GM23338 (cell line): ENCODE measurements around the gene CACNA2D1. TPM values are rescaled to one million over a fixed set of nuclear protein-coding genes. Genes with fewer than 3 reads are reported as not detected.

Source experiments
- ATAC-seq: fragments of 200-7000 bp; cut with Tn5 transposase; 3 replicates; pipeline ENCODE4 v1.9.1; 2020
- DNase-seq: peaks from one replicate; pipeline ENCODE4 v3.0.0-alpha.2; 2015; ENCODE audit warnings: low spot score
- H2AFZ ChIP-seq: fragments of 200-600 bp; sonication (generic); 2 replicates; pipeline ENCODE4 v1.8.0; 2016; ENCODE audit warnings: antibody characterized with exemption, mild to moderate bottlenecking, moderate library complexity
- H3F3A ChIP-seq: fragments of 200-600 bp; sonication (generic); replicated peaks from 2 replicates; pipeline ENCODE4 v1.8.0; 2017; ENCODE audit warnings: antibody characterized with exemption, mixed run types, low read depth
- H3K27ac ChIP-seq: fragments of 200-600 bp; sonication (generic); 2 replicates; pipeline ENCODE4 v1.6.1; 2016; ENCODE audit warnings: low read depth
- H3K27me3 ChIP-seq: fragments of 200-600 bp; sonication (generic); 2 replicates; pipeline ENCODE4 v1.8.0; 2016; ENCODE audit warnings: mild to moderate bottlenecking, mixed run types, moderate library complexity; ENCODE audit not compliant: insufficient read depth
- H3K36me3 ChIP-seq: fragments of 200-600 bp; sonication (generic); 2 replicates; pipeline ENCODE4 v1.8.0; 2016; ENCODE audit warnings: mild to moderate bottlenecking; ENCODE audit not compliant: insufficient read depth
- H3K4me1 ChIP-seq: fragments of 200-600 bp; sonication (generic); 2 replicates; pipeline ENCODE4 v1.8.0; 2016; ENCODE audit warnings: mild to moderate bottlenecking, moderate library complexity; ENCODE audit not compliant: insufficient read depth
- H3K4me2 ChIP-seq: fragments of 200-600 bp; sonication (generic); 2 replicates; pipeline ENCODE4 v1.7.1; 2017; ENCODE audit warnings: mixed run types
- H3K4me3 ChIP-seq: fragments of 200-600 bp; sonication (generic); 2 replicates; pipeline ENCODE4 v1.6.1; 2016; ENCODE audit warnings: mixed run types
- H3K79me2 ChIP-seq: fragments of 200-600 bp; sonication (generic); replicated peaks from 2 replicates; pipeline ENCODE4 v1.8.0; 2017; ENCODE audit warnings: mild to moderate bottlenecking; ENCODE audit not compliant: insufficient read depth
- H3K9me2 ChIP-seq: fragments of 200-600 bp; sonication (generic); 2 replicates; pipeline ENCODE4 v1.8.0; 2017; ENCODE audit not compliant: insufficient read depth
- H4K20me1 ChIP-seq: fragments of 200-600 bp; sonication (generic); replicated peaks from 2 replicates; pipeline ENCODE4 v1.8.0; 2017; ENCODE audit warnings: mild to moderate bottlenecking; ENCODE audit not compliant: insufficient read depth
- H3K27ac Mint-ChIP-seq: 2 replicates; pipeline ENCODE4 v1.8.0; 2020; ENCODE audit warnings: inconsistent platforms, mild to moderate bottlenecking, moderate library complexity, mixed read lengths
- H3K27me3 Mint-ChIP-seq: 3 replicates; pipeline ENCODE4 v1.8.0; 2022; ENCODE audit warnings: low read depth, mild to moderate bottlenecking, moderate library complexity, mixed read lengths, inconsistent platforms; ENCODE audit not compliant: insufficient read depth, poor library complexity
- H3K36me3 Mint-ChIP-seq: 3 replicates; pipeline ENCODE4 v1.8.0; 2021; ENCODE audit warnings: low read depth, mild to moderate bottlenecking, inconsistent platforms, moderate library complexity, mixed read lengths
- H3K4me1 Mint-ChIP-seq: 3 replicates; pipeline ENCODE4 v1.8.0; 2020; ENCODE audit warnings: mild to moderate bottlenecking, inconsistent platforms, mixed read lengths
- H3K4me3 Mint-ChIP-seq: 3 replicates; pipeline ENCODE4 v1.8.0; 2021; ENCODE audit warnings: moderate library complexity, mild to moderate bottlenecking, inconsistent platforms, mixed read lengths
- H3K9me3 Mint-ChIP-seq: 3 replicates; pipeline ENCODE4 v1.8.0; 2020; ENCODE audit warnings: moderate library complexity, mild to moderate bottlenecking, inconsistent platforms, mixed read lengths
- CREB1 ChIP-seq: fragments of 250-450 bp; sonication (Bioruptor Pico); IDR thresholded peaks from 2 replicates; pipeline ENCODE4 v1.5.0; 2020; ENCODE audit warnings: low read depth, mild to moderate bottlenecking, moderate library complexity
- CTCF ChIP-seq, 2 experiments: fragments of 200-600 bp in 1 of 2; sonication (generic) in 1 of 2; conservative IDR thresholded peaks; 2 replicates each; pipeline versions ENCODE4 v1.5.1 to v1.6.1; 2016 to 2017; ENCODE audit warnings: antibody characterized with exemption in 2 of 2, low read depth in 2 of 2, mild to moderate bottlenecking in 2 of 2, moderate library complexity in 1 of 2
- EZH2 ChIP-seq: fragments of 200-600 bp; sonication (generic); IDR thresholded peaks from one replicate; pipeline ENCODE4 v1.8.0; 2017; ENCODE audit warnings: antibody characterized with exemption, mild to moderate bottlenecking, low read depth; ENCODE audit not compliant: unreplicated experiment
- EZH2phosphoT487 ChIP-seq: fragments of 200-600 bp; sonication (generic); IDR thresholded peaks from one replicate; pipeline ENCODE4 v1.8.1; 2018; ENCODE audit warnings: antibody characterized with exemption; ENCODE audit not compliant: unreplicated experiment
- JUNB ChIP-seq: IDR thresholded peaks from one replicate; pipeline ENCODE4 v1.6.1; 2016; ENCODE audit warnings: antibody characterized with exemption; ENCODE audit not compliant: unreplicated experiment
- NANOG ChIP-seq: IDR thresholded peaks from 2 replicates; pipeline ENCODE4 v1.6.1; 2016; ENCODE audit warnings: antibody characterized with exemption, borderline replicate concordance
- POLR2AphosphoS5 ChIP-seq: IDR thresholded peaks from 2 replicates; pipeline ENCODE4 v1.6.1; 2016; ENCODE audit warnings: antibody characterized with exemption, low read depth
- REST ChIP-seq: IDR thresholded peaks from one replicate; pipeline ENCODE4 v1.6.1; 2018; ENCODE audit warnings: antibody characterized with exemption; ENCODE audit not compliant: unreplicated experiment
- STAT1 ChIP-seq: IDR thresholded peaks from one replicate; pipeline ENCODE4 v1.6.1; 2016; ENCODE audit warnings: antibody characterized with exemption; ENCODE audit not compliant: unreplicated experiment
- ZNF114 ChIP-seq: fragments of 250-450 bp; sonication (Bioruptor Pico); IDR thresholded peaks from 2 replicates; pipeline ENCODE4 v1.5.0; 2020; ENCODE audit warnings: mild to moderate bottlenecking, moderate library complexity
- ZNF331 ChIP-seq: fragments of 250-450 bp; sonication (Bioruptor Pico); IDR thresholded peaks from 2 replicates; pipeline ENCODE4 v1.5.0; 2020; ENCODE audit warnings: low read depth, mild to moderate bottlenecking, moderate library complexity
- polyA plus RNA-seq: library from polyadenylated mRNA; unstranded; fragments of >200 nt; fragmentation: Nextera tagmentation; extraction: Ambion mirVana; gene quantifications from 2 replicates; pipeline ENCODE4 v1.2.1, GENCODE V29; 2016
- total RNA-seq: library from RNA; depleted of rRNA; stranded (reverse); fragments of >200 nt; shearing (Covaris generic); gene quantifications from 2 replicates; pipeline ENCODE4 v1.2.3, GENCODE V29; 2014
- TF ChIP-seq, protein P1 (sequence below): IDR thresholded peaks from 2 replicates; pipeline ENCODE4 v1.6.1; 2016; ENCODE audit warnings: antibody characterized with exemption
- TF ChIP-seq, protein P2 (sequence below): fragments of 250-450 bp; sonication (Bioruptor Pico); IDR thresholded peaks from 2 replicates; pipeline ENCODE4 v1.5.0; 2020; ENCODE audit warnings: mild to moderate bottlenecking, moderate library complexity

CACNA2D1 gene
- total and polyA plus RNA-seq, 2 experiments from 2014 or later: 7.0 to 20.4 TPM

DNA sequence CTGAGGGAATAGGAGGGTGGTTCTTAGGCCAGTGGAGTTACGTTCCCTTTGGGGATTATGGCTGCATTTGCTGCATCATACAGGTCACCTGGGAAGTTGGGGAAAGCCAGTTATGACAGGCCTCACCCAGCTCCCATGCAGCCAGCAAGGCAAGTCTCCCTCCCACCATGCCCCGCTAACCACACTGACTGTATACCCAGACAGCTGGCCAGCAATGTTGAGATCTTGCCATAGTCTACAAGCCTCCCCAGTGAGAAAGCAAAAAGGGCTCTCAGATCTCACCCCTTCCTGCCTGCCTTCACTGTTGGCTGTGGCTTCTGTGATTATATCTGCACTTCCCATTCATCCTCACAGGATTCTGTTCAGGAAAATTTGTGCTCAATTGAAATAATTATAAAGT lies 540.5 kb downstream of the CACNA2D1 start:
- Histone ChIP-seq H3K4me2 (no peak overlapping the region), H3K27me3 (no peaks in the 10 kb centered on the region), H3F3A (no peaks in the 10 kb centered on the region), H4K20me1 (no peaks in the 10 kb centered on the region), H3K4me3 (no peak overlapping the region), H2AFZ (no peak overlapping the region), H3K27ac (no peak overlapping the region), H3K36me3 (no peaks in the 10 kb centered on the region), H3K4me1 (no peaks in the 10 kb centered on the region), H3K9me2 (no peaks in the 10 kb centered on the region; the same call in 1 of the 2 replicates), H3K79me2 (no peaks in the 10 kb centered on the region)
- Mint-ChIP-seq H3K36me3 (peaks cover 15% of the 10 kb centered on the region), H3K9me3 (peaks cover 17% of the 10 kb centered on the region), H3K4me1 (no peaks in the 10 kb centered on the region), H3K27ac (no peak overlapping the region), H3K27me3 (peaks cover 1% of the 10 kb centered on the region), H3K4me3 (no peak overlapping the region)
- ATAC-seq (no peak), DNase-seq (no peak)
- TF ChIP-seq EZH2 (no peak), POLR2AphosphoS5 (no peak), ZNF331 (CRISPR knock-in tag) (no peak), CTCF (conservative IDR thresholded peaks at IDR 0.05; ENCODE audit: low read depth in 2 of 2) (no peak), EZH2phosphoT487 (no peak), REST (no peak), JUNB (no peak), CREB1 (CRISPR knock-in tag) (no peak), ZNF114 (CRISPR knock-in tag) (no peak), NANOG (no peak), STAT1 (no peak)
- TF ChIP-seq, protein P1, sequence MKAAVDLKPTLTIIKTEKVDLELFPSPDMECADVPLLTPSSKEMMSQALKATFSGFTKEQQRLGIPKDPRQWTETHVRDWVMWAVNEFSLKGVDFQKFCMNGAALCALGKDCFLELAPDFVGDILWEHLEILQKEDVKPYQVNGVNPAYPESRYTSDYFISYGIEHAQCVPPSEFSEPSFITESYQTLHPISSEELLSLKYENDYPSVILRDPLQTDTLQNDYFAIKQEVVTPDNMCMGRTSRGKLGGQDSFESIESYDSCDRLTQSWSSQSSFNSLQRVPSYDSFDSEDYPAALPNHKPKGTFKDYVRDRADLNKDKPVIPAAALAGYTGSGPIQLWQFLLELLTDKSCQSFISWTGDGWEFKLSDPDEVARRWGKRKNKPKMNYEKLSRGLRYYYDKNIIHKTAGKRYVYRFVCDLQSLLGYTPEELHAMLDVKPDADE: no peak
- TF ChIP-seq, protein P2, sequence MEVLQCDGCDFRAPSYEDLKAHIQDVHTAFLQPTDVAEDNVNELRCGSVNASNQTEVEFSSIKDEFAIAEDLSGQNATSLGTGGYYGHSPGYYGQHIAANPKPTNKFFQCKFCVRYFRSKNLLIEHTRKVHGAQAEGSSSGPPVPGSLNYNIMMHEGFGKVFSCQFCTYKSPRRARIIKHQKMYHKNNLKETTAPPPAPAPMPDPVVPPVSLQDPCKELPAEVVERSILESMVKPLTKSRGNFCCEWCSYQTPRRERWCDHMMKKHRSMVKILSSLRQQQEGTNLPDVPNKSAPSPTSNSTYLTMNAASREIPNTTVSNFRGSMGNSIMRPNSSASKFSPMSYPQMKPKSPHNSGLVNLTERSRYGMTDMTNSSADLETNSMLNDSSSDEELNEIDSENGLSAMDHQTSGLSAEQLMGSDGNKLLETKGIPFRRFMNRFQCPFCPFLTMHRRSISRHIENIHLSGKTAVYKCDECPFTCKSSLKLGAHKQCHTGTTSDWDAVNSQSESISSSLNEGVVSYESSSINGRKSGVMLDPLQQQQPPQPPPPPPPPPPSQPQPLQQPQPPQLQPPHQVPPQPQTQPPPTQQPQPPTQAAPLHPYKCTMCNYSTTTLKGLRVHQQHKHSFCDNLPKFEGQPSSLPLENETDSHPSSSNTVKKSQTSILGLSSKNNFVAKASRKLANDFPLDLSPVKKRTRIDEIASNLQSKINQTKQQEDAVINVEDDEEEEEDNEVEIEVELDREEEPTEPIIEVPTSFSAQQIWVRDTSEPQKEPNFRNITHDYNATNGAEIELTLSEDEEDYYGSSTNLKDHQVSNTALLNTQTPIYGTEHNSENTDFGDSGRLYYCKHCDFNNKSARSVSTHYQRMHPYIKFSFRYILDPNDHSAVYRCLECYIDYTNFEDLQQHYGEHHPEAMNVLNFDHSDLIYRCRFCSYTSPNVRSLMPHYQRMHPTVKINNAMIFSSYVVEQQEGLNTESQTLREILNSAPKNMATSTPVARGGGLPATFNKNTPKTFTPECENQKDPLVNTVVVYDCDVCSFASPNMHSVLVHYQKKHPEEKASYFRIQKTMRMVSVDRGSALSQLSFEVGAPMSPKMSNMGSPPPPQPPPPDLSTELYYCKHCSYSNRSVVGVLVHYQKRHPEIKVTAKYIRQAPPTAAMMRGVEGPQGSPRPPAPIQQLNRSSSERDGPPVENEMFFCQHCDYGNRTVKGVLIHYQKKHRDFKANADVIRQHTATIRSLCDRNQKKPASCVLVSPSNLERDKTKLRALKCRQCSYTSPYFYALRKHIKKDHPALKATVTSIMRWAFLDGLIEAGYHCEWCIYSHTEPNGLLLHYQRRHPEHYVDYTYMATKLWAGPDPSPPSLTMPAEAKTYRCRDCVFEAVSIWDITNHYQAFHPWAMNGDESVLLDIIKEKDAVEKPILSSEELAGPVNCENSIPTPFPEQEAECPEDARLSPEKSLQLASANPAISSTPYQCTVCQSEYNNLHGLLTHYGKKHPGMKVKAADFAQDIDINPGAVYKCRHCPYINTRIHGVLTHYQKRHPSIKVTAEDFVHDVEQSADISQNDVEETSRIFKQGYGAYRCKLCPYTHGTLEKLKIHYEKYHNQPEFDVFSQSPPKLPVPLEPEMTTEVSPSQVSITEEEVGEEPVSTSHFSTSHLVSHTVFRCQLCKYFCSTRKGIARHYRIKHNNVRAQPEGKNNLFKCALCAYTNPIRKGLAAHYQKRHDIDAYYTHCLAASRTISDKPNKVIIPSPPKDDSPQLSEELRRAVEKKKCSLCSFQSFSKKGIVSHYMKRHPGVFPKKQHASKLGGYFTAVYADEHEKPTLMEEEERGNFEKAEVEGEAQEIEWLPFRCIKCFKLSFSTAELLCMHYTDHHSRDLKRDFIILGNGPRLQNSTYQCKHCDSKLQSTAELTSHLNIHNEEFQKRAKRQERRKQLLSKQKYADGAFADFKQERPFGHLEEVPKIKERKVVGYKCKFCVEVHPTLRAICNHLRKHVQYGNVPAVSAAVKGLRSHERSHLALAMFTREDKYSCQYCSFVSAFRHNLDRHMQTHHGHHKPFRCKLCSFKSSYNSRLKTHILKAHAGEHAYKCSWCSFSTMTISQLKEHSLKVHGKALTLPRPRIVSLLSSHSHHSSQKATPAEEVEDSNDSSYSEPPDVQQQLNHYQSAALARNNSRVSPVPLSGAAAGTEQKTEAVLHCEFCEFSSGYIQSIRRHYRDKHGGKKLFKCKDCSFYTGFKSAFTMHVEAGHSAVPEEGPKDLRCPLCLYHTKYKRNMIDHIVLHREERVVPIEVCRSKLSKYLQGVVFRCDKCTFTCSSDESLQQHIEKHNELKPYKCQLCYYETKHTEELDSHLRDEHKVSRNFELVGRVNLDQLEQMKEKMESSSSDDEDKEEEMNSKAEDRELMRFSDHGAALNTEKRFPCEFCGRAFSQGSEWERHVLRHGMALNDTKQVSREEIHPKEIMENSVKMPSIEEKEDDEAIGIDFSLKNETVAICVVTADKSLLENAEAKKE (CRISPR knock-in tag): no peak
